ENCODE results near the gene TRAF4. TPM values are rescaled to one million over a fixed set of nuclear protein-coding genes. Genes with fewer than 3 reads are reported as not detected.

The TRAF4 gene
- total and polyA plus RNA-seq, 9 of the 15 experiments (the other 6 are each of a cell fraction or from before 2014, with no cell fraction given): 2.4 to 147 (median 72.4) TPM

GRCh38 chr17:28743243-28744103 is at the start of gene TRAF4 (continued):
- peak; percentile 64; the same call in 1 of the 2 replicates for TF ChIP-seq ZKSCAN1 (IDR thresholded peaks at IDR 0.05; ENCODE audit: low read depth, low read length)
- TF ChIP-seq ZNF277 (CRISPR knock-in tag; IDR thresholded peaks at IDR 0.05; ENCODE audit: borderline replicate concordance): no peak
- TF ChIP-seq GABPB1 (CRISPR knock-in tag; IDR thresholded peaks at IDR 0.05): no peak; the same call in 1 of the 2 replicates
- peak; percentile 82; the same call in 1 of the 2 replicates for TF ChIP-seq ZBTB7A (IDR thresholded peaks at IDR 0.05; ENCODE audit: borderline replicate concordance, control insufficient read depth, low read depth, low read length)
- TF ChIP-seq ZFP36 (IDR thresholded peaks at IDR 0.05; ENCODE audit: low read depth, low read length, partially characterized antibody): no peak
- peak; percentile 88; the same call in 1 of the 2 replicates for TF ChIP-seq THAP7 (CRISPR knock-in tag; IDR thresholded peaks at IDR 0.05)
- TF ChIP-seq TBP (optimal IDR thresholded peaks at IDR 0.05; ENCODE audit: low read depth, low read length): peak; percentile 79
- peak; percentile 95 for TF ChIP-seq CXXC5 (CRISPR knock-in tag; IDR thresholded peaks at IDR 0.05)
- TF ChIP-seq BCOR (IDR thresholded peaks at IDR 0.05): peak; percentile 14; the same call in 1 of the 2 replicates
- peak; percentile 37 to 53; a peak in 3 of 4 replicates for TF ChIP-seq NRF1 (conservative IDR thresholded peaks at IDR 0.05 in 1 of 2, IDR thresholded peaks at IDR 0.05 in 1 of 2)
- TF ChIP-seq GMEB1 (CRISPR knock-in tag; IDR thresholded peaks at IDR 0.05): 0 out of 2 replicates have a peak, but pooled peaks have one; percentile 19
- TF ChIP-seq IRF2 (CRISPR knock-in tag; IDR thresholded peaks at IDR 0.05): no peak
- peak; percentile 72 for TF ChIP-seq ARID4B (CRISPR knock-in tag; IDR thresholded peaks at IDR 0.05)
- peak; percentile 8; the same call in 1 of the 2 replicates for TF ChIP-seq ATF4 (CRISPR knock-in tag; IDR thresholded peaks at IDR 0.05)
- TF ChIP-seq SIN3B (IDR thresholded peaks at IDR 0.05; ENCODE audit: low read depth): peak; percentile 63
- TF ChIP-seq ZC3H4 (CRISPR knock-in tag; IDR thresholded peaks at IDR 0.05; ENCODE audit: borderline replicate concordance): no peak
- TF ChIP-seq DPF2 (IDR thresholded peaks at IDR 0.05): peak; percentile 73; the same call in 1 of the 2 replicates
- peak; percentile 69; the same call in 1 of the 2 replicates for TF ChIP-seq DMBX1 (CRISPR knock-in tag; IDR thresholded peaks at IDR 0.05; ENCODE audit: borderline replicate concordance)

Data from K562 (cell line).